ENCODE data around the gene KDM5B.

DNA sequence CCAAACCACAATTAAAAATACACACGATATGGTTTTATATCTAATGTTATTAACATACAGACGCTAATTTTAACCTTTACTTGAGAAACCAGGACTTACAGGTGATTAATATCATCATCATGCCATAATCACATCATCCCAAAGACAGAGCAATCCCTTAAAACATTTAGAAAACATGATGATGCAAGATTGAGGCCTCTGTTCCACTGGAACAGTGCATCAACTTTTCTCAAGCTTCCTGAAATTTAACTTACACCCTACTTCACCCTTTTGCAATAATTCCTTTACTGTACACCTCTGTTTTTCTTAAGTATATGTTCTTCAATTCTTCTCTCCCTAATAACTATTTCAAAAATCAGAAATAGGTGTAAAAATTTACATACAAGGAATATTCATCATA lies 38.1 kb downstream of the KDM5B start:
- TF ChIP-seq SP1 (IDR thresholded peaks at IDR 0.05) (no peak), FOXA1 (IDR thresholded peaks at IDR 0.05) (no peak), BHLHE40 (IDR thresholded peaks at IDR 0.05; ENCODE audit: borderline replicate concordance) (no peak), HDGF (IDR thresholded peaks at IDR 0.05; ENCODE audit: borderline replicate concordance) (no peak), CTBP1 (IDR thresholded peaks at IDR 0.05; ENCODE audit: borderline replicate concordance) (no peak), FOXK2 (IDR thresholded peaks at IDR 0.05) (no peak), ELF4 (IDR thresholded peaks at IDR 0.05) (no peak), ARNT (IDR thresholded peaks at IDR 0.05) (no peak), SUZ12 (IDR thresholded peaks at IDR 0.05) (no peak), LEF1 (IDR thresholded peaks at IDR 0.05; ENCODE audit: borderline replicate concordance) (no peak), FOXM1 (IDR thresholded peaks at IDR 0.05; ENCODE audit: borderline replicate concordance) (no peak), ZNF384 (IDR thresholded peaks at IDR 0.05) (no peak)

Data from HEK293T (cell line).